CD14-positive monocyte (primary cell): ENCODE results near the gene CISTR. TPM values are rescaled to one million over a fixed set of nuclear protein-coding genes. Genes with fewer than 3 reads are reported as not detected.
A peak's percentile ranks its signal among the peaks of the same experiment; 100 is the strongest.

ENCODE experiments used
- DNase-seq, 3 donors: peaks; one replicate each; pipeline ENCODE4 v3.0.0-alpha.2; 2011 to 2022
- H2AFZ ChIP-seq: 2 replicates; pipeline ENCODE4 v1.6.0; 2012; ENCODE audit warnings: mild to moderate bottlenecking, low read depth, low read length, inconsistent platforms; ENCODE audit not compliant: insufficient read depth, poor library complexity, severe bottlenecking
- H3K27ac ChIP-seq, 2 donors: 1 replicate in 1 of 2; 2 replicates in 1 of 2; pipeline ENCODE4 v1.5.1; 2012 to 2013; ENCODE audit warnings: low read length in 2 of 2, control low read depth in 1 of 2, inconsistent platforms in 1 of 2, low read depth in 1 of 2, mild to moderate bottlenecking in 1 of 2
- H3K27me3 ChIP-seq, 2 donors: one replicate each; pipeline versions ENCODE4 v1.6.0 to v1.6.1; 2011 to 2013; ENCODE audit warnings: low read length in 2 of 2; ENCODE audit not compliant: control insufficient read depth in 2 of 2, insufficient read depth in 2 of 2
- H3K36me3 ChIP-seq, 2 donors: replicated peaks in 1 of 2; 1 replicate in 1 of 2; 2 replicates in 1 of 2; pipeline versions ENCODE4 v1.5.1 to v1.6.1; 2012 to 2013; ENCODE audit warnings: low read length in 2 of 2, control low read depth in 1 of 2, inconsistent platforms in 1 of 2, mild to moderate bottlenecking in 1 of 2; ENCODE audit not compliant: insufficient read depth in 2 of 2, control insufficient read depth in 1 of 2
- H3K4me1 ChIP-seq, 2 donors: 1 replicate in 1 of 2; 2 replicates in 1 of 2; pipeline versions ENCODE4 v1.5.1 to v1.6.1; 2012 to 2013; ENCODE audit warnings: low read length in 2 of 2, control low read depth in 1 of 2, inconsistent platforms in 1 of 2, mild to moderate bottlenecking in 1 of 2, moderate library complexity in 1 of 2; ENCODE audit not compliant: insufficient read depth in 2 of 2, control insufficient read depth in 1 of 2
- H3K4me2 ChIP-seq: replicated peaks from 2 replicates; pipeline ENCODE3; 2012; ENCODE audit warnings: low read length, moderate library complexity, mild to moderate bottlenecking; ENCODE audit not compliant: poor library complexity, severe bottlenecking; ENCODE audit errors: extremely low read depth
- H3K4me3 ChIP-seq, 3 experiments: fragments of 200-600 bp in 1 of 3; sonication (generic) in 1 of 3; replicated peaks in 1 of 3; 1 replicate in 2 of 3; 2 replicates in 1 of 3; pipeline ENCODE4 v1.5.1; 2011 to 2013; ENCODE audit warnings: low read length in 3 of 3, mild to moderate bottlenecking in 3 of 3, control low read depth in 2 of 3, low read depth in 2 of 3, inconsistent platforms in 1 of 3, moderate library complexity in 1 of 3
- H3K79me2 ChIP-seq: 2 replicates; pipeline ENCODE4 v1.6.0; 2012; ENCODE audit warnings: mild to moderate bottlenecking, control low read depth, inconsistent platforms, low read length, moderate library complexity; ENCODE audit not compliant: insufficient read depth
- H3K9ac ChIP-seq: 2 replicates; pipeline ENCODE4 v1.6.0; 2017; ENCODE audit warnings: low read length, mild to moderate bottlenecking; ENCODE audit not compliant: insufficient read depth, poor library complexity, severe bottlenecking
- H3K9me3 ChIP-seq, 2 donors: replicated peaks in 1 of 2; 1 replicate in 1 of 2; 2 replicates in 1 of 2; pipeline versions ENCODE4 v1.5.1 to v1.6.1; 2012 to 2013; ENCODE audit warnings: low read length in 2 of 2, control low read depth in 1 of 2; ENCODE audit not compliant: control insufficient read depth in 1 of 2, insufficient read depth in 1 of 2
- H4K20me1 ChIP-seq: 2 replicates; pipeline ENCODE4 v1.6.0; 2012; ENCODE audit warnings: mild to moderate bottlenecking, low read length, control low read depth, moderate library complexity; ENCODE audit not compliant: insufficient read depth
- H3K27ac Mint-ChIP-seq, 7 donors: one replicate each; pipeline ENCODE4 v1.8.0; 2020; ENCODE audit warnings: mild to moderate bottlenecking in 7 of 7, mixed read lengths in 7 of 7, moderate library complexity in 6 of 7, inconsistent platforms in 2 of 7
- H3K27me3 Mint-ChIP-seq, 3 donors: one replicate each; pipeline ENCODE4 v1.8.0; 2021 to 2022; ENCODE audit warnings: low read depth in 3 of 3, mild to moderate bottlenecking in 3 of 3, mixed read lengths in 3 of 3, moderate library complexity in 3 of 3, inconsistent platforms in 1 of 3
- H3K36me3 Mint-ChIP-seq, 2 donors: one replicate each; pipeline ENCODE4 v1.8.0; 2020; ENCODE audit warnings: mixed read lengths in 2 of 2, inconsistent platforms in 1 of 2, mild to moderate bottlenecking in 1 of 2
- H3K4me1 Mint-ChIP-seq: one replicate; pipeline ENCODE4 v1.8.0; 2020; ENCODE audit warnings: mild to moderate bottlenecking, mixed read lengths
- H3K4me3 Mint-ChIP-seq, 2 donors: one replicate each; pipeline ENCODE4 v1.8.0; 2020; ENCODE audit warnings: mild to moderate bottlenecking in 2 of 2, mixed read lengths in 2 of 2, moderate library complexity in 1 of 2
- H3K9me3 Mint-ChIP-seq, 7 donors: one replicate each; pipeline ENCODE4 v1.8.0; 2020 to 2022; ENCODE audit warnings: mixed read lengths in 7 of 7, mild to moderate bottlenecking in 6 of 7, moderate library complexity in 6 of 7, inconsistent platforms in 2 of 7
- WGBS: methylation state at CpG from one replicate; pipeline ENCODE4 v1.1.5; 2013; ENCODE audit warnings: missing lambda C conversion rate; ENCODE audit not compliant: insufficient coverage; 5-methylcytosine and 5-hydroxymethylcytosine counted together
- intact Hi-C, 2 donors: fragments of 100-400 bp; cut with micrococcal nuclease; formaldehyde crosslinking; loops; one replicate each; pipeline versions ENCODE4 v1.15.0 to v1.15.1; 2023
- polyA plus RNA-seq, 3 donors: library from polyadenylated mRNA; depleted of rRNA in 1 of 3; unstranded in 2 of 3; stranded (reverse) in 1 of 3; fragments of 300-500 nt in 2 of 3; fragments of >200 nt in 1 of 3; fragmentation: Illumina TruSeq in 2 of 3; gene quantifications; 1 replicate in 2 of 3; 2 replicates in 1 of 3; pipeline ENCODE4 v1.2.3, GENCODE V29; 2012 to 2021
- TF ChIP-seq, protein P1 (sequence below): fragments of 200-600 bp; IDR thresholded peaks from one replicate; pipeline ENCODE4 v1.8.0; 2022; ENCODE audit warnings: antibody characterized with exemption, mild to moderate bottlenecking

Gene CISTR
- polyA plus RNA-seq, 3 donors = not detected

DNA sequence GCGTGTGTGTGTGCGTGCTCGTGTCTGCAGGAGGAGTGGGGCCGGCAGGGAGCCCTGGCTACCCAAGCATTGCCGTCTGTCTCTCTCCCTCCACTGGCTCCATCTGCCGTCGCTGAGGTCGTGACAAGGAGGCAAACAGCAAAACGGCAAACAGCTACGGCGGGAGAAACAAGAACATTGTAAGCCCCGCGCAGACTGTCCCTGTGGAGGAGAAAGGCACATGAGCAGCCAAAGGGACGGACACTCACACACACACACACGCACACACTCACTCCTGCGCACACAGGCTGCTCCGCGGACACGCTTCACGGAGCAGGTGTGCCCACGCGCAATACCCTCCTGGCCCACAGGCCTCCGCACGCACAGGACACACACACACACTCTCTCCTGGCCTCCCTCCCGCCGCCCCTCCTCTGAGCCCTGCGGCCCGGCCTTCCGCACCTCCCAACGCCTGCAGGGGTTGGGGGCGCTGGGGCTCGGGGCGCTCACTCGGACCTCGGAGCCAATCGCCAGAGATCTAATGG, 905 bp downstream of the CISTR start:
- Histone ChIP-seq H3K4me2 (peak overlapping the region; percentile 81), H3K9me3 (peaks cover 0 to 30% of the 10 kb centered on the region in 2 donors), H3K27me3 (peaks cover 78 to 97% of the 10 kb centered on the region in 2 donors), H3K27ac (no peak overlapping the region), H3K4me3 (peak overlapping the region in 1 of 3 experiments; percentile 69), H4K20me1 (no peaks in the 10 kb centered on the region), H2AFZ (peak overlapping the region; percentile 62), H3K4me1 (peaks cover 12 to 24% of the 10 kb centered on the region in 2 donors), H3K36me3 (no peaks in the 10 kb centered on the region), H3K9ac (peak overlapping the region; percentile 8), H3K79me2 (no peaks in the 10 kb centered on the region)
- WGBS = 4% methylated on average over 24 of the region's 36 CpGs
- intact Hi-C loops = no loop called here
- H3K4me3 Mint-ChIP-seq = peak overlapping the region in 1 of 2 donors; percentile 63
- H3K4me1 Mint-ChIP-seq = peaks cover 10% of the 10 kb centered on the region
- peaks cover 0 to 2% of the 10 kb centered on the region in 2 donors for H3K36me3 Mint-ChIP-seq
- H3K9me3 Mint-ChIP-seq = peaks cover 0 to 5% (median 2%) of the 10 kb centered on the region in 7 donors
- H3K27me3 Mint-ChIP-seq = peaks cover 0 to 7% (median 5%) of the 10 kb centered on the region in 3 donors
- H3K27ac Mint-ChIP-seq = no peak overlapping the region
- TF ChIP-seq, protein P1, sequence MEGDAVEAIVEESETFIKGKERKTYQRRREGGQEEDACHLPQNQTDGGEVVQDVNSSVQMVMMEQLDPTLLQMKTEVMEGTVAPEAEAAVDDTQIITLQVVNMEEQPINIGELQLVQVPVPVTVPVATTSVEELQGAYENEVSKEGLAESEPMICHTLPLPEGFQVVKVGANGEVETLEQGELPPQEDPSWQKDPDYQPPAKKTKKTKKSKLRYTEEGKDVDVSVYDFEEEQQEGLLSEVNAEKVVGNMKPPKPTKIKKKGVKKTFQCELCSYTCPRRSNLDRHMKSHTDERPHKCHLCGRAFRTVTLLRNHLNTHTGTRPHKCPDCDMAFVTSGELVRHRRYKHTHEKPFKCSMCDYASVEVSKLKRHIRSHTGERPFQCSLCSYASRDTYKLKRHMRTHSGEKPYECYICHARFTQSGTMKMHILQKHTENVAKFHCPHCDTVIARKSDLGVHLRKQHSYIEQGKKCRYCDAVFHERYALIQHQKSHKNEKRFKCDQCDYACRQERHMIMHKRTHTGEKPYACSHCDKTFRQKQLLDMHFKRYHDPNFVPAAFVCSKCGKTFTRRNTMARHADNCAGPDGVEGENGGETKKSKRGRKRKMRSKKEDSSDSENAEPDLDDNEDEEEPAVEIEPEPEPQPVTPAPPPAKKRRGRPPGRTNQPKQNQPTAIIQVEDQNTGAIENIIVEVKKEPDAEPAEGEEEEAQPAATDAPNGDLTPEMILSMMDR = no peak
- DNase-seq = no peak

- intact Hi-C loops = no loop called here
- H3K4me3 ChIP-seq = no peak overlapping the region
- Mint-ChIP-seq H3K27ac (no peak overlapping the region), H3K36me3 (peaks cover 0 to 2% of the 10 kb centered on the region in 2 donors), H3K4me3 (no peak overlapping the region), H3K9me3 (peaks cover 0 to 5% (median 2%) of the 10 kb centered on the region in 7 donors), H3K27me3 (peaks cover 0 to 12% (median 4%) of the 10 kb centered on the region in 3 donors), H3K4me1 (peaks cover 6% of the 10 kb centered on the region)
- no peak overlapping the region for H3K9ac ChIP-seq
- no peak for DNase-seq
- TF ChIP-seq, protein P1 = no peak
- WGBS = 51% methylated on average over 10 of the region's 10 CpGs
- no peaks in the 10 kb centered on the region for H4K20me1 ChIP-seq
- H3K27ac ChIP-seq = no peak overlapping the region
- H3K79me2 ChIP-seq = no peaks in the 10 kb centered on the region
- H3K9me3 ChIP-seq = peaks cover 0 to 30% of the 10 kb centered on the region in 2 donors
- H3K4me2 ChIP-seq = no peak overlapping the region
- H3K4me1 ChIP-seq = peaks cover 12 to 21% of the 10 kb centered on the region in 2 donors
- H3K36me3 ChIP-seq = no peaks in the 10 kb centered on the region
- H2AFZ ChIP-seq = no peak overlapping the region
- peaks cover 75 to 97% of the 10 kb centered on the region in 2 donors for H3K27me3 ChIP-seq
Measured at GRCh38 chr12:53749986-53750811, 1.6 kb downstream of the CISTR start.
